Endodermal cell (in vitro differentiated cells): Measurements from ENCODE around the gene TRIM23. TPM values are rescaled to one million over a fixed set of nuclear protein-coding genes. Genes with fewer than 3 reads are reported as not detected.

ENCODE experiments used
- DNase-seq: peaks from one replicate; pipeline ENCODE4 v3.0.0-alpha.2; 2017
- H3K27ac ChIP-seq: 2 replicates; pipeline ENCODE4 v1.5.1; 2013; ENCODE audit warnings: mild to moderate bottlenecking, low read depth, low read length, moderate library complexity
- H3K27me3 ChIP-seq: 2 replicates; pipeline ENCODE4 v1.6.1; 2013; ENCODE audit warnings: mild to moderate bottlenecking, low read length, moderate library complexity; ENCODE audit not compliant: insufficient read depth, control insufficient read depth, poor library complexity, severe bottlenecking
- H3K36me3 ChIP-seq: 2 replicates; pipeline ENCODE4 v1.7.0; 2013; ENCODE audit warnings: mild to moderate bottlenecking, low read length, moderate library complexity; ENCODE audit not compliant: control insufficient read depth, insufficient read depth
- H3K4me1 ChIP-seq: one replicate; pipeline ENCODE4 v1.7.0; 2013; ENCODE audit warnings: low read length; ENCODE audit not compliant: control insufficient read depth, insufficient read depth
- H3K4me3 ChIP-seq: 2 replicates; pipeline ENCODE4 v1.5.1; 2013; ENCODE audit warnings: mild to moderate bottlenecking, low read length, moderate library complexity
- H3K9ac ChIP-seq: 2 replicates; pipeline ENCODE4 v1.6.1; 2013; ENCODE audit warnings: mild to moderate bottlenecking, low read length, moderate library complexity; ENCODE audit not compliant: poor library complexity, severe bottlenecking; ENCODE audit errors: extremely low read depth
- H3K9me3 ChIP-seq: 2 replicates; pipeline ENCODE4 v1.6.1; 2013; ENCODE audit warnings: mild to moderate bottlenecking, low read length, moderate library complexity; ENCODE audit not compliant: control insufficient read depth
- H3K27ac Mint-ChIP-seq: 2 replicates; pipeline ENCODE4 v1.8.0; 2020; ENCODE audit warnings: mixed read lengths
- H3K27me3 Mint-ChIP-seq: 2 replicates; pipeline ENCODE4 v1.8.0; 2021; ENCODE audit warnings: mild to moderate bottlenecking, mixed read lengths; ENCODE audit not compliant: insufficient read depth
- H3K36me3 Mint-ChIP-seq: 2 replicates; pipeline ENCODE4 v1.8.0; 2020; ENCODE audit warnings: low read depth, mixed read lengths
- H3K4me1 Mint-ChIP-seq: 2 replicates; pipeline ENCODE4 v1.8.0; 2020; ENCODE audit warnings: mixed read lengths
- H3K4me3 Mint-ChIP-seq: 2 replicates; pipeline ENCODE4 v1.8.0; 2020; ENCODE audit warnings: mild to moderate bottlenecking, moderate library complexity, mixed read lengths
- H3K9me3 Mint-ChIP-seq: 2 replicates; pipeline ENCODE4 v1.8.0; 2020; ENCODE audit warnings: mild to moderate bottlenecking, mixed read lengths
- WGBS, 2 experiments: methylation state at CpG; one replicate each; pipeline versions ENCODE4 v1.1.5 to v1.1.7; 2013; ENCODE audit warnings: missing lambda C conversion rate in 2 of 2, mixed read lengths in 1 of 2; ENCODE audit not compliant: insufficient coverage in 1 of 2, insufficient read length in 1 of 2; 5-methylcytosine and 5-hydroxymethylcytosine counted together
- total RNA-seq, 2 donors: library from RNA; stranded (reverse); fragmentation: NEBNext Ultra II Directional in 1 of 2; extraction: Animal tissue kit (Norgen Biotek cat#: 25700) in 1 of 2; gene quantifications; 2 replicates in 1 of 2; 3 replicates in 1 of 2; pipeline ENCODE4 v1.2.1, GENCODE V29; 2021
- TF ChIP-seq, protein P1 (sequence below): fragments of 200-600 bp; sonication (generic); conservative IDR thresholded peaks from 2 replicates; pipeline ENCODE4 v1.5.0; 2021; ENCODE audit warnings: antibody characterized with exemption, mild to moderate bottlenecking

The TRIM23 gene
- total RNA-seq, 2 donors from 2014 or later, result 13.5 to 17.5 TPM

DNA sequence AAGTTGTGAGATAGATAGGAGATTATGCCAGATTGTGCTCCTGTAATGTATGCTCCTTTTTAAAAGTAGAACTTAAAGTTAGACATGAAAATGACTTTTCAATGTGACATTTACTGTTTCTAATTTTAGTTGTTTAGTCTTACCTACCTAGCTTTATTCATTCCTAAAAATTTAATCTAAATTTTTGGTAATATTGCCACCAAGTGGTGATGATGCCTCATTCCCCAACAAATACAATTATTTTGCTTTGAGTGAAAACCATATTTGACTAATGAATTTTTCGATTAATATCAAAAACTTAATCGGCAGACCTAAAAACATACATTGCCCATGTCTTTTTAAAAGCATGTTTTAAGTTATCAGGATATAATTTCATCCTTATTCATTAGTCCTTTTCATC lies 35.4 kb downstream of the TRIM23 start:
- WGBS, 2 experiments, result 96% methylated on average over 2 of the region's 2 CpGs; no CpG with 5 or more reads in 1 of the 2 experiments
- Histone ChIP-seq H3K4me3 (no peak overlapping the region), H3K4me1 (no peaks in the 10 kb centered on the region), H3K27me3 (no peaks in the 10 kb centered on the region), H3K27ac (no peak overlapping the region), H3K36me3 (peaks cover 81% of the 10 kb centered on the region), H3K9me3 (no peaks in the 10 kb centered on the region), H3K9ac (no peak overlapping the region)
- no peaks in the 10 kb centered on the region for H3K27me3 Mint-ChIP-seq
- no peaks in the 10 kb centered on the region for H3K4me1 Mint-ChIP-seq
- H3K4me3 Mint-ChIP-seq, result no peak overlapping the region
- peaks cover 40% of the 10 kb centered on the region for H3K36me3 Mint-ChIP-seq
- TF ChIP-seq, protein P1, sequence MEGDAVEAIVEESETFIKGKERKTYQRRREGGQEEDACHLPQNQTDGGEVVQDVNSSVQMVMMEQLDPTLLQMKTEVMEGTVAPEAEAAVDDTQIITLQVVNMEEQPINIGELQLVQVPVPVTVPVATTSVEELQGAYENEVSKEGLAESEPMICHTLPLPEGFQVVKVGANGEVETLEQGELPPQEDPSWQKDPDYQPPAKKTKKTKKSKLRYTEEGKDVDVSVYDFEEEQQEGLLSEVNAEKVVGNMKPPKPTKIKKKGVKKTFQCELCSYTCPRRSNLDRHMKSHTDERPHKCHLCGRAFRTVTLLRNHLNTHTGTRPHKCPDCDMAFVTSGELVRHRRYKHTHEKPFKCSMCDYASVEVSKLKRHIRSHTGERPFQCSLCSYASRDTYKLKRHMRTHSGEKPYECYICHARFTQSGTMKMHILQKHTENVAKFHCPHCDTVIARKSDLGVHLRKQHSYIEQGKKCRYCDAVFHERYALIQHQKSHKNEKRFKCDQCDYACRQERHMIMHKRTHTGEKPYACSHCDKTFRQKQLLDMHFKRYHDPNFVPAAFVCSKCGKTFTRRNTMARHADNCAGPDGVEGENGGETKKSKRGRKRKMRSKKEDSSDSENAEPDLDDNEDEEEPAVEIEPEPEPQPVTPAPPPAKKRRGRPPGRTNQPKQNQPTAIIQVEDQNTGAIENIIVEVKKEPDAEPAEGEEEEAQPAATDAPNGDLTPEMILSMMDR, result no peak
- H3K9me3 Mint-ChIP-seq, result no peaks in the 10 kb centered on the region
- no peak for DNase-seq
- H3K27ac Mint-ChIP-seq, result no peak overlapping the region

DNA sequence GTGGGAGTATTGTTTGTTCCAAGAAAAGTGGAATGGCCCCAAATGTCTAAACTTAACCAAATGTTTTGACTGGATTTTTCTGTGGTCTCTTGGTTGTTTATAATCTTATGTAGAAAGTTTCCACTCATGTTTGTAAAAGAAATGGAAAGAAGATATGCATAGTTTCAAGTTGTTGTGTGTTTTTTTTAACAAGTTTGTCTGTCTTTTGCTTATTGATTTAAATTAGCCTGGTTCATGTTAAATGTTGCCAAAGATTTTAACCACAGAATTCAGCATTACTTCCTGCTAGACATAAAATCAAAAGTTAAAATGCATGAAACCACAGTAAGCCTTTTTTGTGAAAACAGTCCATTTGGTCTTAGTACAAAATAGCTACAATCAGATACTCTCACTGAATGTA lies 47.0 kb downstream of the TRIM23 start:
- Mint-ChIP-seq H3K27me3 (no peaks in the 10 kb centered on the region), H3K27ac (no peak overlapping the region), H3K4me1 (peaks cover 3% of the 10 kb centered on the region), H3K9me3 (no peaks in the 10 kb centered on the region), H3K36me3 (peaks cover 57% of the 10 kb centered on the region), H3K4me3 (no peak overlapping the region)
- Histone ChIP-seq H3K27ac (no peak overlapping the region), H3K36me3 (peaks cover 75% of the 10 kb centered on the region), H3K4me1 (no peaks in the 10 kb centered on the region), H3K9me3 (no peaks in the 10 kb centered on the region), H3K9ac (no peak overlapping the region), H3K27me3 (no peaks in the 10 kb centered on the region), H3K4me3 (no peak overlapping the region)
- no peak for DNase-seq
- TF ChIP-seq, protein P1, result no peak

DNA sequence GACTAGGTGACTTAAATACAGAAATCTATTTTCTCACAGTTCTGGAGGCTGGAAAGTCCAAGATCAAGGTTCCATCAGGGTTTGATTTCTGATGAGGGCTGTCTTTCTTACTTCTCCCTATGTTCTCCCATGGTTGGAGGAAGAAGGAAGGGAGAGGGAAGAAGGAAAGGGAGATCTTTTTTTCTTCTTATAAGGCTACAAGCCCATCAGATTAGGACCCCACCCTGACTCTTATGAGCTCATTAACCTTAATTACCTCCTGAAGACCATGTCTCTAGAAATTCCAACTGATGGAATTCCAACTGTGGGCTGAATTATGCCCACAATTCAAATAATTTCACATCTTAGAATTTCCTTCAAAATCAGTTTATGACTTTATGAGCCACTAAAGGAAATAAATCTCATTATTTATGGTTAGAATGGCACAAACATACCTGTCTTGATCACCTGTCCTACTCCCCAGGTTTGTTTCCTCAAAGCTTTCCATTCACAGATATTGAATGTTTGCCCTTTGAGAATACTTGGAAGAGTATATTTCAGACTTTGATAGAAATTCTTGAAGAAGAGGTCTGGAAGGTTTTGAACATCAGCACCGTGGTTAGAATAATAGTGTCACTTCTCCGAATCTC lies 53.4 kb downstream of the TRIM23 start:
- H3K27me3 Mint-ChIP-seq, result no peaks in the 10 kb centered on the region
- DNase-seq, result no peak
- Histone ChIP-seq H3K27ac (no peak overlapping the region), H3K9ac (no peak overlapping the region), H3K9me3 (no peaks in the 10 kb centered on the region), H3K36me3 (peaks cover 72% of the 10 kb centered on the region), H3K4me3 (no peak overlapping the region), H3K27me3 (no peaks in the 10 kb centered on the region), H3K4me1 (no peaks in the 10 kb centered on the region)
- no peaks in the 10 kb centered on the region for H3K9me3 Mint-ChIP-seq
- WGBS, 2 experiments, result 98 to 100% methylated on average over 2 of the region's 2 CpGs
- peaks cover 22% of the 10 kb centered on the region for H3K36me3 Mint-ChIP-seq
- H3K4me1 Mint-ChIP-seq, result peaks cover 3% of the 10 kb centered on the region
- no peak overlapping the region for H3K27ac Mint-ChIP-seq
- TF ChIP-seq, protein P1, result no peak
- H3K4me3 Mint-ChIP-seq, result no peak overlapping the region
